GM12892 (cell line): Measurements from ENCODE around the gene PAK3.

Experiments
- POLR2A ChIP-seq: IDR thresholded peaks from 2 replicates; pipeline ENCODE4 v1.6.1; 2011; ENCODE audit warnings: low read depth, low read length, control low read depth
- POLR2AphosphoS5 ChIP-seq: IDR thresholded peaks from 2 replicates; pipeline ENCODE4 v1.6.1; 2011; ENCODE audit warnings: low read depth, low read length, control low read depth
- TAF1 ChIP-seq: IDR thresholded peaks from 2 replicates; pipeline ENCODE4 v1.6.1; 2011; ENCODE audit warnings: low read depth, mild to moderate bottlenecking, control low read depth, low read length, borderline replicate concordance

DNA sequence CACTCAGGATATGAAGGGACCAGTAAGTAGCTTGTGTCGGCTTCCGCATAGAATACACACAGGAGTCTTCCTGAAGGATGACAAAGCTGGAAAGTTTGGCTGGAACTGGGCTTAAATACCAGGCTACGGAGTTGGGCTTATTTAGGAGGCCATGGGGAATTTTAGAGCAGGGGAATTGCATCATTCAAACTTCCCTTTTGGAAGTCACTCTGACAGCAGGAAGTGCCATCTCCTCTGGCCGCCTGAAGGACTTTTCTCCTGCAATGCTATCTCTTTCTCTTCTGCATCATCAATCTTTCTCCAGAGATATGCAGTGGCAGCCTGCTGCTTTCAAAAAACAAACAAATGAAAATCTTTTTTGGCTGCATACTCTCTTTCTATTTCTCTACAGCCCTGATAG, 48.4 kb upstream of the PAK3 start:
- TF ChIP-seq POLR2A, result no peak
- TF ChIP-seq TAF1, result no peak
- TF ChIP-seq POLR2AphosphoS5, result no peak
